GM12878 (cell line): ENCODE measurements around the gene ZNF366. TPM values are rescaled to one million over a fixed set of nuclear protein-coding genes. Genes with fewer than 3 reads are reported as not detected.

Experiments used
- ATAC-seq: fragments of 200-7000 bp; cut with Tn5 transposase; 3 replicates; pipeline ENCODE4 v1.9.1; 2020; ENCODE audit warnings: mild to moderate bottlenecking, moderate library complexity
- BruUV-seq: library from RNA; stranded (reverse); fragments of 400-500 nt; replicated peaks from 2 replicates; lab custom pipeline; 2021; lab: Mats Ljungman, UMichigan
- CTCF ChIA-PET: fragments of 300-600 bp; sonication (Branson Sonifier 250); formaldehyde crosslinking; extraction: SDS; loops from one replicate; lab custom pipeline; 2021; ENCODE audit warnings: inconsistent platforms; lab: Yijun Ruan, JAX
- POLR2A ChIA-PET: fragments of 350-600 bp; formaldehyde crosslinking; extraction: SDS; loops from one replicate; lab custom pipeline; 2021; ENCODE audit warnings: inconsistent platforms; lab: Charles Lee
- RAD21 ChIA-PET: fragments of 300-600 bp; sonication (Branson Sonifier 250); formaldehyde crosslinking; loops from one replicate; lab custom pipeline; 2023; ENCODE audit warnings: antibody characterized with exemption; ENCODE audit not compliant: unreplicated experiment; lab: Charles Lee
- SMC1A ChIA-PET: fragments of 300-600 bp; sonication (Branson Sonifier 250); formaldehyde crosslinking; loops from one replicate; lab custom pipeline; 2023; ENCODE audit not compliant: unreplicated experiment, uncharacterized antibody; lab: Charles Lee
- DNase-seq: peaks from one replicate; pipeline ENCODE4 v3.0.0-alpha.2; 2011; ENCODE audit warnings: low read depth, low spot score
- FAIRE-seq: peaks from 3 replicates; lab custom pipeline; 2011; peaks lifted over from hg19 to GRCh38; lab: Jason Lieb, UNC
- H2AFZ ChIP-seq: 2 replicates; pipeline ENCODE4 v1.6.0; 2011; ENCODE audit warnings: low read depth, low read length, control low read depth; ENCODE audit not compliant: control insufficient read depth
- H3K27ac ChIP-seq: 2 replicates; pipeline ENCODE4 v1.5.1; 2011; ENCODE audit warnings: control low read depth; ENCODE audit not compliant: control insufficient read depth, insufficient read depth
- H3K27me3 ChIP-seq, 2 experiments: replicated peaks in 1 of 2; 2 replicates each; pipeline versions ENCODE4 v1.6.0 to v1.6.1; 2011; ENCODE audit warnings: low read length in 1 of 2; ENCODE audit not compliant: control insufficient read depth in 2 of 2, insufficient read depth in 2 of 2
- H3K36me3 ChIP-seq, 2 experiments: 2 replicates each; pipeline ENCODE4 v1.5.1; 2011; ENCODE audit warnings: low read length in 1 of 2; ENCODE audit not compliant: control insufficient read depth in 2 of 2, insufficient read depth in 2 of 2
- H3K4me1 ChIP-seq: 2 replicates; pipeline ENCODE4 v1.6.1; 2011; ENCODE audit warnings: mild to moderate bottlenecking, low read length, moderate library complexity, mixed read lengths; ENCODE audit not compliant: control insufficient read depth, insufficient read depth
- H3K4me2 ChIP-seq: 2 replicates; pipeline ENCODE4 v1.6.0; 2011; ENCODE audit warnings: control low read depth; ENCODE audit not compliant: control insufficient read depth, insufficient read depth
- H3K4me3 ChIP-seq: fragments of 200-600 bp; sonication (generic); 2 replicates; pipeline ENCODE4 v1.5.1; 2016
- H3K79me2 ChIP-seq: 2 replicates; pipeline ENCODE4 v1.6.0; 2011; ENCODE audit warnings: low read length; ENCODE audit not compliant: control insufficient read depth, insufficient read depth
- H3K9ac ChIP-seq: 2 replicates; pipeline ENCODE4 v1.8.0; 2011; ENCODE audit warnings: low read length, control low read depth, mixed read lengths; ENCODE audit not compliant: control insufficient read depth, insufficient read depth
- H3K9me3 ChIP-seq: replicated peaks from 3 replicates; pipeline ENCODE4 v1.5.1; 2011; ENCODE audit warnings: mild to moderate bottlenecking, low read length; ENCODE audit not compliant: control insufficient read depth, insufficient read depth
- H4K20me1 ChIP-seq: 2 replicates; pipeline ENCODE4 v1.6.0; 2011; ENCODE audit not compliant: control insufficient read depth, insufficient read depth
- ATF3 ChIP-seq: IDR thresholded peaks from 2 replicates; pipeline ENCODE4 v1.6.1; 2011; ENCODE audit warnings: low read depth, mild to moderate bottlenecking, low read length, moderate library complexity, borderline replicate concordance; ENCODE audit errors: extremely low read depth
- ATF7 ChIP-seq: fragments of 450-650 bp; IDR thresholded peaks from 2 replicates; pipeline ENCODE4 v1.6.1; 2016; ENCODE audit warnings: low read depth, mild to moderate bottlenecking
- EED ChIP-seq: sonication (generic); IDR thresholded peaks from 2 replicates; pipeline ENCODE4 v1.6.1; 2016; ENCODE audit warnings: antibody characterized with exemption, low read depth
- GATAD2B ChIP-seq: fragments of 450-650 bp; conservative IDR thresholded peaks from 2 replicates; pipeline ENCODE4 v1.6.1; 2017; ENCODE audit warnings: low read depth, mild to moderate bottlenecking, moderate library complexity
- IRF4 ChIP-seq: IDR thresholded peaks from 2 replicates; pipeline ENCODE4 v1.6.1; 2011; ENCODE audit warnings: low read depth, low read length
- JUND ChIP-seq: IDR thresholded peaks from 2 replicates; pipeline ENCODE4 v1.6.1; 2012; ENCODE audit warnings: low read depth, mild to moderate bottlenecking, low read length, improper control_type of control experiment, moderate library complexity
- KAT2A ChIP-seq: conservative IDR thresholded peaks from 2 replicates; pipeline ENCODE4 v1.6.1; 2011; ENCODE audit warnings: low read depth, low read length; ENCODE audit not compliant: control insufficient read depth
- NFIC ChIP-seq: IDR thresholded peaks from 2 replicates; pipeline ENCODE4 v1.6.1; 2012; ENCODE audit warnings: low read depth, mild to moderate bottlenecking, inconsistent platforms, low read length, moderate library complexity
- NFXL1 ChIP-seq: fragments of 450-650 bp; IDR thresholded peaks from 2 replicates; pipeline ENCODE4 v1.6.1; 2017; ENCODE audit warnings: antibody characterized with exemption, mild to moderate bottlenecking, borderline replicate concordance
- NR2C1 ChIP-seq: fragments of 450-650 bp; IDR thresholded peaks from 2 replicates; pipeline ENCODE4 v1.6.1; 2017; ENCODE audit warnings: antibody characterized with exemption, mild to moderate bottlenecking, moderate library complexity
- RB1 ChIP-seq: fragments of 450-650 bp; formaldehyde crosslinking; IDR thresholded peaks from 2 replicates; pipeline ENCODE4 v1.6.1; 2017; ENCODE audit warnings: mild to moderate bottlenecking, borderline replicate concordance
- RELB ChIP-seq: fragments of 450-650 bp; IDR thresholded peaks from 2 replicates; pipeline ENCODE4 v1.6.1; 2017; ENCODE audit warnings: low read depth, mild to moderate bottlenecking, moderate library complexity
- STAT3 ChIP-seq: IDR thresholded peaks from 2 replicates; pipeline ENCODE4 v1.6.1; 2011; ENCODE audit warnings: low read depth, low read length, improper control_type of control experiment
- TARDBP ChIP-seq: IDR thresholded peaks from 2 replicates; pipeline ENCODE4 v1.6.1; 2016; ENCODE audit warnings: borderline replicate concordance
- TCF7 ChIP-seq: IDR thresholded peaks from 2 replicates; pipeline ENCODE4 v1.6.1; 2014; ENCODE audit warnings: antibody characterized with exemption, borderline replicate concordance
- ZNF207 ChIP-seq: fragments of 450-650 bp; IDR thresholded peaks from 2 replicates; pipeline ENCODE4 v1.6.1; 2014; ENCODE audit warnings: antibody characterized with exemption, mild to moderate bottlenecking, borderline replicate concordance
- ZNF384 ChIP-seq: IDR thresholded peaks from 2 replicates; pipeline ENCODE4 v1.6.1; 2012; ENCODE audit warnings: low read depth, mild to moderate bottlenecking, low read length, improper control_type of control experiment, borderline replicate concordance
- ZNF687 ChIP-seq: fragments of 450-650 bp; IDR thresholded peaks from 2 replicates; pipeline ENCODE4 v1.6.1; 2017; ENCODE audit warnings: mild to moderate bottlenecking, moderate library complexity
- WGBS: methylation state at CpG from one replicate; pipeline ENCODE4 v1.1.6; 2016; ENCODE audit warnings: low lambda C conversion rate; ENCODE audit not compliant: insufficient replicate concordance, insufficient coverage; ENCODE audit errors: missing lambda C conversion rate; 5-methylcytosine and 5-hydroxymethylcytosine counted together
- in situ Hi-C: fragments of 300-500 bp; cut with MboI; formaldehyde crosslinking; loops from 9 replicates; pipeline ENCODE4 v1.14.3; 2018; ENCODE audit warnings: mixed read lengths
- intact Hi-C: fragments of 100-400 bp; cut with micrococcal nuclease; formaldehyde crosslinking; loops from one replicate; pipeline ENCODE4 v1.14.2; 2022; ENCODE audit not compliant: unreplicated experiment
- polyA plus RNA-seq, 11 experiments: library from polyadenylated mRNA; depleted of rRNA in 4 of 11; unstranded in 6 of 11; stranded (reverse) in 5 of 11; fragments of >200 nt; fragmentation: Nextera tagmentation in 4 of 11; fragmentation: Illumina TruSeq in 1 of 11; extraction: Ambion mirVana in 4 of 11; extraction: Trizol in 1 of 11; gene quantifications; 1 replicate in 1 of 11; 2 replicates in 10 of 11; pipeline versions ENCODE4 v1.2.1 to v1.2.3, GENCODE V29; 2011 to 2016; ENCODE audit warnings: inconsistent platforms in 2 of 11, missing spikeins in 2 of 11, low read depth in 1 of 11
- total RNA-seq, 4 experiments: library from RNA; depleted of rRNA in 3 of 4; stranded (reverse); fragments of >200 nt in 3 of 4; fragmentation: Illumina TruSeq in 1 of 4; extraction: Trizol in 1 of 4; gene quantifications; 2 replicates each; pipeline versions ENCODE4 v1.2.1 to v1.2.3, GENCODE V29; 2013 to 2021

ZNF366 gene
- total and polyA plus RNA-seq, 10 of the 15 experiments (the other 5 are each of a cell fraction or from before 2014, with no cell fraction given) = 0.01 to 0.18 (median 0.04) TPM; not detected in 6

- H3K27ac ChIP-seq = no peak overlapping the region
- ChIA-PET POLR2A (no interaction called here), RAD21 (interaction anchor here (0.6 kb wide), 1 partner anchor 322 kb away, joined by 3 read pairs; no protein-coding TSS in a partner anchor), SMC1A (interaction anchor here (0.9 to 2.3 kb wide), 6 partner anchors 10 to 100 kb away, joined by 3 to 5 read pairs (median 4); no protein-coding TSS in a partner anchor), CTCF (interaction anchor here (0.9 to 1.6 kb wide), 4 partner anchors 18 to 37 kb away, joined by 3 to 6 read pairs (median 4); no protein-coding TSS in a partner anchor)
- no TSS peak for BruUV-seq
- no peak overlapping the region for H3K4me3 ChIP-seq
- 96% methylated on average over 2 of the region's 2 CpGs for WGBS
- no peak for ATAC-seq
- no peak for FAIRE-seq
- no peak for DNase-seq
- H3K4me1 ChIP-seq = no peaks in the 10 kb centered on the region
- no peak overlapping the region for H2AFZ ChIP-seq
- no peaks in the 10 kb centered on the region for H3K36me3 ChIP-seq
- H3K9ac ChIP-seq = no peak overlapping the region
- no peak for TF ChIP-seq EED
- no peak for TF ChIP-seq ZNF687
- TF ChIP-seq ZNF207 = no peak
- no peak for TF ChIP-seq NFXL1
- TF ChIP-seq NFIC = no peak
- no peak for TF ChIP-seq TARDBP
- TF ChIP-seq IRF4 = no peak
- no peak for TF ChIP-seq RB1
- TF ChIP-seq STAT3 = no peak
- no peak for TF ChIP-seq NR2C1
- TF ChIP-seq ATF7 = no peak
- no peak for TF ChIP-seq RELB
- no peak for TF ChIP-seq KAT2A
- no peak for TF ChIP-seq TCF7
- TF ChIP-seq JUND = no peak
- no peak for TF ChIP-seq ATF3
- no peak for TF ChIP-seq ZNF384
- TF ChIP-seq GATAD2B = no peak
- H3K27me3 ChIP-seq = no peaks in the 10 kb centered on the region
- H3K79me2 ChIP-seq = no peaks in the 10 kb centered on the region
- no peaks in the 10 kb centered on the region for H4K20me1 ChIP-seq
- in situ Hi-C loops = no loop called here
- no peak overlapping the region for H3K4me2 ChIP-seq
- H3K9me3 ChIP-seq = no peaks in the 10 kb centered on the region; the same call in 2 of the 3 replicates
- intact Hi-C loops = no loop called here
Measured at GRCh38 chr5:72487177-72487576, 20.0 kb downstream of the ZNF366 start.
